Nephron progenitor cell (in vitro differentiated cells): ENCODE data around the gene VASH1.
A peak's percentile ranks its signal among the peaks of the same experiment; 100 is the strongest.

Experiments used
- DNase-seq: peaks from one replicate; pipeline ENCODE4 v3.0.0; 2021
- H3K27ac Mint-ChIP-seq: 2 replicates; pipeline ENCODE4 v1.8.0; 2021; ENCODE audit warnings: mild to moderate bottlenecking, moderate library complexity, mixed read lengths
- H3K27me3 Mint-ChIP-seq: 2 replicates; pipeline ENCODE4 v1.8.0; 2021; ENCODE audit warnings: mild to moderate bottlenecking, low read depth, mixed read lengths; ENCODE audit not compliant: poor library complexity
- H3K36me3 Mint-ChIP-seq: 2 replicates; pipeline ENCODE4 v1.8.0; 2021; ENCODE audit warnings: low read depth, mixed read lengths
- H3K4me1 Mint-ChIP-seq: 2 replicates; pipeline ENCODE4 v1.8.0; 2021; ENCODE audit warnings: mixed read lengths
- H3K4me3 Mint-ChIP-seq: 2 replicates; pipeline ENCODE4 v1.8.0; 2021; ENCODE audit warnings: mild to moderate bottlenecking, moderate library complexity, mixed read lengths
- H3K9me3 Mint-ChIP-seq: 2 replicates; pipeline ENCODE4 v1.8.0; 2021; ENCODE audit warnings: mild to moderate bottlenecking, moderate library complexity, mixed read lengths
- CTCF ChIP-seq: fragments of 200-600 bp; sonication (generic); IDR thresholded peaks from 2 replicates; pipeline ENCODE4 v1.5.0; 2021; ENCODE audit warnings: antibody characterized with exemption

The VASH1 gene

GRCh38 chr14:76782885-76783566, 21.8 kb downstream of the VASH1 start:
- Mint-ChIP-seq H3K9me3 (no peaks in the 10 kb centered on the region), H3K4me1 (peaks cover 38% of the 10 kb centered on the region), H3K27ac (peak overlapping the region; percentile 98), H3K4me3 (no peak overlapping the region), H3K27me3 (no peaks in the 10 kb centered on the region), H3K36me3 (peaks cover 44% of the 10 kb centered on the region)
- DNase-seq, result no peak
- TF ChIP-seq CTCF, result no peak

GRCh38 chr14:76784266-76784874, 23.1 kb downstream of the VASH1 start:
- TF ChIP-seq CTCF, result no peak
- Mint-ChIP-seq H3K9me3 (no peaks in the 10 kb centered on the region), H3K27ac (no peak overlapping the region), H3K4me3 (no peak overlapping the region), H3K4me1 (peaks cover 34% of the 10 kb centered on the region), H3K36me3 (peaks cover 50% of the 10 kb centered on the region), H3K27me3 (no peaks in the 10 kb centered on the region)
- DNase-seq, result no peak

GRCh38 chr14:76784881-76785280, 23.6 kb downstream of the VASH1 start:
- peak overlapping the region; percentile 26 for H3K27ac Mint-ChIP-seq
- peaks cover 51% of the 10 kb centered on the region for H3K36me3 Mint-ChIP-seq
- H3K9me3 Mint-ChIP-seq, result no peaks in the 10 kb centered on the region
- no peaks in the 10 kb centered on the region for H3K27me3 Mint-ChIP-seq
- peak; percentile 87 for DNase-seq
- no peak overlapping the region for H3K4me3 Mint-ChIP-seq
- peaks cover 32% of the 10 kb centered on the region for H3K4me1 Mint-ChIP-seq
- TF ChIP-seq CTCF, result peak; percentile 92

GRCh38 chr14:76786601-76787000, 25.3 kb downstream of the VASH1 start:
- no peak overlapping the region for H3K4me3 Mint-ChIP-seq
- peaks cover 62% of the 10 kb centered on the region for H3K36me3 Mint-ChIP-seq
- no peak for TF ChIP-seq CTCF
- peaks cover 1% of the 10 kb centered on the region for H3K9me3 Mint-ChIP-seq
- H3K27ac Mint-ChIP-seq, result no peak overlapping the region
- peaks cover 17% of the 10 kb centered on the region for H3K4me1 Mint-ChIP-seq
- no peaks in the 10 kb centered on the region for H3K27me3 Mint-ChIP-seq
- DNase-seq, result no peak

- Mint-ChIP-seq H3K4me3 (no peak overlapping the region), H3K27me3 (no peaks in the 10 kb centered on the region), H3K36me3 (peaks cover 90% of the 10 kb centered on the region), H3K27ac (no peak overlapping the region), H3K4me1 (no peaks in the 10 kb centered on the region), H3K9me3 (peaks cover 17% of the 10 kb centered on the region)
- no peak for TF ChIP-seq CTCF
- DNase-seq, result no peak
Observed at GRCh38 chr14:76792422-76792821, 31.2 kb downstream of the VASH1 start.

- H3K9me3 Mint-ChIP-seq, result peaks cover 17% of the 10 kb centered on the region
- H3K27me3 Mint-ChIP-seq, result no peaks in the 10 kb centered on the region
- peaks cover 94% of the 10 kb centered on the region for H3K36me3 Mint-ChIP-seq
- no peak overlapping the region for H3K4me3 Mint-ChIP-seq
- DNase-seq, result no peak
- no peak for TF ChIP-seq CTCF
- H3K27ac Mint-ChIP-seq, result no peak overlapping the region
- H3K4me1 Mint-ChIP-seq, result no peaks in the 10 kb centered on the region
Observed at GRCh38 chr14:76793324-76793723, 32.1 kb downstream of the VASH1 start.
